Stimulated activated CD4-positive, alpha-beta T cell treated with anti-CD3 and anti-CD28 coated beads, Interleukin-4, amount 100 ng/mL, for 4 hours (primary cell): ENCODE data around the gene VDAC1.
"Not testable (repeated sequence)": the region's sequence is repeated elsewhere in the genome, so short reads cannot be mapped to it uniquely, and the experiment has no call there.

Experiments
- DNase-seq, 2 experiments: peaks; one replicate each; pipeline ENCODE4 v3.0.0-alpha.2; 2020

The VDAC1 gene, protein sequence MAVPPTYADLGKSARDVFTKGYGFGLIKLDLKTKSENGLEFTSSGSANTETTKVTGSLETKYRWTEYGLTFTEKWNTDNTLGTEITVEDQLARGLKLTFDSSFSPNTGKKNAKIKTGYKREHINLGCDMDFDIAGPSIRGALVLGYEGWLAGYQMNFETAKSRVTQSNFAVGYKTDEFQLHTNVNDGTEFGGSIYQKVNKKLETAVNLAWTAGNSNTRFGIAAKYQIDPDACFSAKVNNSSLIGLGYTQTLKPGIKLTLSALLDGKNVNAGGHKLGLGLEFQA

DNA sequence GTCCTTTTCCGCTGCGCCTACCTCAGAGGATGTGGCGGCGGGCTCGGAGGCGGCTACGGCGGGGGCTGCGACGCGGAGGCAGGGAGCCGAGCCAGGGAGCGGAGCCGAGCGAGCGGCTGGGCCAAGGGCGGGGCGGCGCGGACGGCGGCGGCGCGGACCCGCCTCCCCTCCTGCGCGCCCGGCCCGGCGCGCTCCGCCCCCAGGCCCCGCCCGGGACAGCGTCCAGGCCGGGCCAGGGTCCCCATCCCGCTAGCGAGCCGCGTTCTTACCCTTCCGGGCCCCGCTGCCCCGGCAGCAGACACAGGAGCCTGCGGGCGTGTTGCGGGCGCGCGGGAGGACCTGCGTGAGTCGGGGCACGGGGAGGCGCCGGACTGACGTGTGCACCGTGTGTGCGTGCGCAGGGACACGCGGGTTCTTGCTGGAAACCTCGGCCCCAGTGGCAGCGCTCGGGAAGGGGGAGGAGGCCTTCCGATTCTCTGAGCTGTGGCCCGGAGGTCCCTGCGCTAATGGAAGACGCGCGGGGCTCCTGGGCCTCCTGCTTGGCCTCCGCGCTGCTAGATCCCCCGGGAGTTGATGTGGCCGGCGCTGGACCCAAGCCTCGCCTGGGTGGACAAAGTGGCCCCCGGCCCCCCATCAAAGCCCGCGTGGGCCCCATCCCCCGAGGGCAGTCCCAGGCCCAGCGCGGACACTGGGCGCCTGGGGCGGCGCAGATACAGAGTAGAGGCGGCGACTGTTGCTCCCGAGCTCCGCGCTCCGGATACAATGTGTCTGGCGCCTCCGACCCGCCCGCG lies at the start of gene VDAC1:
VDAC1 (minus strand) TSS at position 350 of the 791 bp plus-strand sequence. CDS start 11,963 bp downstream, outside the sequence.
- peak; percentile 74 to 81 for DNase-seq

DNA sequence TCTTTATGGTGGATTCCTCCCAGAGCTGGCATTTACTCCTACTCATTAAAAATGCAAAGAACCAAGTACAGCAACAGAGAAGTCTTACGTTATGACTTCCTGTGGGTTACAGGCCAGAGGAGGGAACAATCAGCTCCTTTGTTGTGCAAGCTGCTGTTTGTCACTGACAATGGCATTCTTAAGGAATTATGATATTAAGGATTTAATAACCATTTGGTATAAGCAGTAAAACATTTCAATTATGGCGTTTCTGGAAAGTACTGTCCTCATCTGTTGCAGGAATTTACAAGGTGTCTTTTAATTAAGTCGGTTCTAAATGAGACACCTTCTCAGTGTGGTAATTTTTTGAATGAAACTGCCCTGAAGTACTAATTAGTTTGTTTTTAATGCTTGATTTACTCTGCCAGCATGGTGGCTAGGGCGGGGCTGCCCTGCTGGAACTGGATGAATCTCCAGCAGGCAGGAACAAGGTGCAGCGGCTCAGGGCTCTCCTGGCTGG lies 49.1 kb upstream of the VDAC1 start:
- no peak for DNase-seq

DNA sequence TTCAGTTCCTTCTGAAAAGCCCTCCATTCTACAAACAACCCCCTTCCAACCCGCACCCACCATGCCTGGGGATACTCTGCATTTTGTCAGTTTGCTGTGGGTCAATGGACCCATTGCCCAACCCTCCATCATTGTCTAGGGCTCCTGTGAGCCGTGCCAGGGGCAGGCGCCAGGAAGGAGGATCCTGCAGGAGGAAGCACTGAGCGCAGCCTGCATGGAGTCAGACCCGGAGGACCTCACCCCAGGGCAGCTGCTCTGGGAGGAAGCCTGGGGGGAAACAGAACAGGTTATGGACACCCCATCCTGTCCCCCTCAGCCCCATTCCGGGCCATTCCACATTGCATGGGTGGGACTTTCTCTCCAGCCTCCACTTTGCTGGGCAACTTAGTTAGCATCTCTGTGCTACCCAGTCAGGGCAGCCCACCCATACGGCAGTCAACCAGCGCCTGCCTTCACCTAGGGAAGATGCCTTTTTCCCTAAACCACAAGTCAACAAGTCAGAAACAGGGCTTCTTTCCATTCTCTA lies 48.6 kb upstream of the VDAC1 start:
- no peak for DNase-seq

DNA sequence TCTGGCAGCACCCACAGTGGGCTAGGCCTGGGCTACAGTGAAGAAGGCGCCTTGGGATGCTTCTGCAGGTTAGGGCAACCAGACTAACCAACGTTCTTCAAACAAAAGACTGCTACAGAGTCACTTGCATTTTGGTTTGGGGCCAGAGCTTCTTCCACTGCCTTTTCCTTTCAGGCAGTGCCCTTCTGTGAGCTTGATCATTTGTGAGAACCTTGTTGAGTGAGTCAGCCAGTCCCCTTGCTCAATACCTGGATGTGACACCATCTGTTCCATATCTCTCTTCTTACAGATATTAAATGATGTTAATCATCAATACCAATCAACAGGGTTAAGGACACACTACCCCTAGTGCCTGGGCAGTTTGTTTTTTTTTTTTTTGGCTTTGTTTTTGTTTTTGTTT lies 46.5 kb upstream of the VDAC1 start:
- DNase-seq = peak in 1 of 2 experiments; percentile 29

DNA sequence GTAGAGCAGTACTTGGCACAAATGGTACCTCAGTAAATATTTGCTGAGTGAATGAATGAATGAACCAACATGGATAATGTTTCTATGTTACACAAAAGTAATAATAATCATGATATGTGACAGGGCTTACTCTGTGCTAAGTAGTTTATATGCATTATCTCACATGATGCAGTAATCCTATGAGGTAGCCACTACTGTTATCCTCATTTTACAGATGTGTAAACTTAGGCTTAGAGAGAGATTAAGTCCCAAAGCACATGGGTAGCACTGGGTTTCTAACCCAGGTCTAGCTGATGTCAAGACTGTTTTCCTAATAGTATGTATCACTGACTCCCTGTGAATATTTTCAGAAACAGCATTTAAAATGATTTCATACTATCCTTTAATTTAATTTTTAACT lies 44.1 kb upstream of the VDAC1 start:
- DNase-seq = no peak

DNA sequence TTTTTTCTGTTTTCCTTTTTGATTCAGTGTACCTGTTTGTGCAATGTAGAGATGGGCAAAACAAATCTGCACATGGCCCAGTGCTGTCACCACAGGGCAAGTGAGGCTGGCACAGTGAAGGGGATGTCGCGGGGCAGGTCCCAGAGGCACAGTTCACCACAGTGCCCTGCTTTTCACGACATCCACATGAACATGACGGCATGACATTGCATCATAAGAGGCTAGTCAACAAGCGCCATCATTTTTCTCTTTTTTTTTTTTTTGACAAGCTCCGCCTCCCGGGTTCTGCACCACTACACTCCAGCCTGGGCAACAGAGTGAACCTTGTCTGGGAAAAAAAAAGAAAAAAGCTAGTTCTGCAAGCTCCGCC lies 42.9 kb upstream of the VDAC1 start:
- no peak for DNase-seq

DNA sequence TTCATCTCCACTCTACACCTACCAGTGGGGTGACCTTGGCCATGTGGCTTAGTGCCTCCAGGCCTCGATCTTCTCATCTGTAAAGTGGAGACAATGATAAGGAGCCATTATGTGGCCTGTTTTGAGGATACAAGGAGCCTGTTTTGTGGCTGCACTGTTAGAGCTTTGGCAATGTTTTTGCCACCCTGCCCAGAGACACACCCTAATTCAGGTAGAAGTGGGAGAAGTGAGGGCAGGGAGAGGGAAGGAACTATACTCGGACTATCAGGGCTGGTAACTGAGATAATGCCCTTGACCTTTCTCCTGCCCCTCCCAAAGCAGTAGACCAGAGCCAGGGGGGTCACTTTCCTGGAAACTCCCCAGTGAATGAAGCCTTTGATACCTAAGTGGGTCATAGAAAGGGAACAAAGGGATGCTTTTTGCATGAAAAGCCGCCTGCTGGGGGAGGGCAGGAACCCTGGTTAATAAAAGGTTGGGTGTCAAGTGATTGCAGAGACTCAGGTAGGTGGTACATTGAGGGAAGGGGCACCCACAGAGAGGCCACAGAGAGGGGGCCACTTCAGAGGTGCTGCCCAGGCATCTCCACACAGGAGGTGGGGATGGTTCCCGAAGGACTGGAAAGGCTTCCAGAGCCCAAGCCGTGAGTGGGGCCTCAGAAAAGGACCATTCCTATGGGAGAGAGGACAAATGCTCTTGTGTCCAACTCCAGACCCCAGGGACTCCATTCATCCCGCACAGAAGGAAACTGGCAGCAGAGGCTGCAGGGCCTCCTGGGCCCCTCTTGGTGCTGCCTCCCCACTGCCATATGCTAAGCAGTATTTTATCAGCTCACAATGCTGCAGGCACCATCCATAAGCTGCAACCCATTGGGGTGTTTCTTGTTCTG lies 42.3 kb upstream of the VDAC1 start:
- DNase-seq = no peak

DNA sequence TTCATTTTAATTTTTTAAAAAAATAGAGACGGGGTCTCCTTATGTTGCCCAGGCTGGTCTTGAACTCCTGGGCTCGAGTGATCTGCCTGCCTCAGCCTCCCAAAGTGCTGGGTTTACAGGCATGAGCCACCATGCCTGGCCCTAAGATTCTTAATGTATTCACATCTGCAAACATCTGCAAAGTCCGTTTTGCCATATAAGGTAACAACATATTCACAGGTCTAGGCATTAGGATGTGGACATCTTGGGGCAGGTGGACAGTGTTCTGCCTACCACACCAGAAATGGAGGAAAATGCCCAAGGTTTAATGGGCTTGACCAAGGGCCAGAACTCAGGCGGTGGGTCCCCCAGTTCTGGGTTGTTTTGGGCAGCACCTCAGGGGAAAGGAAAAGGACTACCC lies 41.6 kb upstream of the VDAC1 start:
- DNase-seq = no peak

DNA sequence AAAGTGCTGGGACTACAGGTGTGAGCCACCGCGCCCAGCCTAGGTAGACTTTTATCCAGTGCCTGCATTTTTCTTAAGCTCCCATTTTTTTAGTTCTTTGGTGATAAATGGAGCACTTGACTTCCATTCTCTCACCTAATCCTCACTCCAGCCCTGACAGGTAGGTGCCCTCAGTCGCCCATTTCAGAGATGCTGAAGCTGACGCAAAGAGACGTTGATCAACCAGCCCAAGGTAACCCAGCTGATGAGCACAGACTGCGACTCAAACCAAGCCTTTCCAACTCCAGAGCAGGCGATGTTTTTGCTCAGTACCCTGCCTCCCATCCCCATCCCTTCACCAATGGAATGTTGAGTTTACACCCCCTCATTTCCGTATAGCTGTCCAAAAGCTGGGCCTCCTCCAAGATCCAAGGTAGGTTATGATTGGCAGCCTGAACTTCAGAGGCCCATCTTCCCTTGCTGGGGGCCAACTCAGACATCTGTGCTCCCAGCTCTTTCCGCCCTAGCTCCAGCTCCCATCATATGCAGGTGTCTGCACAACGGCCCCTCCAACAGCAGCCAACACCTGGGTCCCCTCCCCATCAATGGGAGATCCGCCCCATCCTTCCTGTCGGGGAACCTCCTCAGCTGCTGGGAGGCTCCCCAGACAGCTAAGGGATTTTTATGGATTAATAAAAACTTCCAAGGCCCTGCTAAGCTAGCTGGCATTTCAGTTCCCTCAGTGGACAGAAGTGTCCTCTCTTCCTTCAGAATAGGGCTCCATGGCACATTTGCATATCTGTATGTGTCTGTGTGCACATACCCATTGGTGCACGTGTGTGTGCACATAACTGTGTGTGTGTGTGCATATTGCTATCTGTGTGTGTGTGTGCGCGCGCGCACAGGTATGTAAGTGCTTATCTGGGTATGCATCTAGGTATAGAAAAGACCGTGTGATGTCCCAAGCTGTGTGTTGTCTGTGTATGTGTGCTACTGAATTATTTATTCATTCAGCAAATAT lies 39.3 kb upstream of the VDAC1 start:
- no peak for DNase-seq

DNA sequence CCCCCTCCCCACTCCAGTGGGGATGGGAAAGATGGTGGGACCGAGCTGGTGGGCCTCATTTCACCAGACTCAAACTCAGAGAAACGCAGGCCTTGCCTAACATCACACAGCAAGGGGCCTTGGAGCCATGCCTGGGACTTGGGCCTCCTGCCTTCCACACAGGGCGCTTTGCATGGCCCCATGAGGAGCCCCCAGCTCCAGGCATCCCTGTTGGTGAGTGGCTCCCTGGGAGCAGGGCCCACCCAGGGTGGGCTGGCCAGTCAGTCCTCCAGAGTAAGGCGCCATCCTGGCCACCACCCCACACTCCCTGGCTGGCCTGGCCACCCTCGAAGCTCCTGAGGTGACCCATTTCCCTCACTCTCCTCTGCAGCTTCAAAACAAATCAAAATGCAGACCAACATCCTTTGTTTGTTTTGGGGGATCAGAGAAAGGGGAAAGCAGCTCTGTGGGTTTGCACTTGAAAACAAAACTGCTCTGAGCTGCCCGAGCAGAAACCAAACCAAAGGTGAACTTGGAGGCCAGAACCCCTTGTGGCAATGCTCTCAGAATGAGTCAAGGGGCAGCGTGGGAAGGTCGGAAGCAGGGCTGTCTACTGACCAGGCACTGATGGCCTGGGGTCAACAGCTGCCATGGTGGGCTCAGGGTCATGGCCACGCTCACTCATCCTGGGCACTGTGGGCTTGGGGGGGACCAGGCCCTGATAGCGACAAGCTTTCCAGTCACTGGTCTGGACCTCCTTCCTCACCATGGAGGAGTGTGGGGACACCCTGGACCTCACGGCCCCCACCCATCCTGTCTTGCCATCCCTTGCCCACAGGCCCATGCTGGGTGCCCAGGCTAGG lies 37.0 kb upstream of the VDAC1 start:
- no peak for DNase-seq

DNA sequence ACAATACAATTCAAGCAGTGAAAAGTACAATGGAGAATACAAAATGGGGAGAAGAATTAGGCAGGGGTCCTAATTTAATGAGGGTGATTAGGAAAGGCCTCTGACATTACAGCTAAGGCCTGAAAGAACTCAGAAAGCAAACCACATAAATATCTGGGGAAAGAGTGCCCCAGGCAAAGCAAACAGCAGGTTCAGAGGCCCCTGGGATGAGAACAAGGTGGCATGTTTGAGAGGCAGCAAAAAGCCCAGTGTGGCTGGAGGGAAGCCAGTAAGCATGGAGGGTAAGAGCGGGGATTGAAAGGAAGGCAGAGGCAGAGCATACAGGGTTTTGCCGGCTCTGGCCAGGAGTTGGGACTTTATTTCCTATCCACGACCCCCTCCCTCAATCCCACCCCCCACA lies 33.4 kb upstream of the VDAC1 start:
- DNase-seq = no peak

DNA sequence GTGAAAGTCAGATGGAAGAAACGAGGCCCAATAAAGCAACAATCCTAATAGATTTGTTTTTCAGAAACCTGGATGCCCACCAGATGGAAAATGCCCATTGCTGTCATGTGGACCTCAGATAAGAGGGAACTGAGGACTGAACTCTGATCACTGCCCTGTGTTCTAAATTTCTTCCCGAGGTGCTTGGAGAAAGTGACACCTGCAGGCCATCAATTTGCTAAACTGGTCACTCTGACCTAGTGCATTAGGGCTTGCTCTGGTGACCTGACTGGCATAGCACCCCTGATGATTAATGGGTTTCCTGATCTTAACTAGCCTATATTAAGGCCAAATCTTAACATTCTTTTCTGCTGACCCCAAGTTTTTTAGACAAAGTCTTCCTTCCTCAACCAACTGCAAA lies 32.4 kb upstream of the VDAC1 start:
- DNase-seq = no peak

DNA sequence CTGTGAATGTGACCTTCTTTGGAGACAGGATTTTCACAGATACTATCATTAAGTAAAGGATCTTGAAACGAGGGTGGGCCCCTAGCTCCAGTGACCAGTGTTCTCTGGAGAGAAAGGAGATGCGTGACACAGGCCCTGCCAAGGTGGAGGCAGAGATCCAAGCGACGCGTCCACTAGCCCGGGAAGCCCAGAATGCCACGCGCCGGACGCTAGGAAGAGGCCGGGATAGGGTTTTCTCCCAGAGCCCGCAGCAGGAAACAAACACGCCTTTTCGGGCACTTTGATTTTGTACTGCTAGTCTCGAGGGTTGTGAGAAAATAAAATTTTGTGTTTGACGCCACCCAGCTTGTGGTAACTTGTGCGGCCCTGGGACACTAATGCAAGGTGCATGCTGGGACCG lies 29.6 kb upstream of the VDAC1 start:
- no peak for DNase-seq

DNA sequence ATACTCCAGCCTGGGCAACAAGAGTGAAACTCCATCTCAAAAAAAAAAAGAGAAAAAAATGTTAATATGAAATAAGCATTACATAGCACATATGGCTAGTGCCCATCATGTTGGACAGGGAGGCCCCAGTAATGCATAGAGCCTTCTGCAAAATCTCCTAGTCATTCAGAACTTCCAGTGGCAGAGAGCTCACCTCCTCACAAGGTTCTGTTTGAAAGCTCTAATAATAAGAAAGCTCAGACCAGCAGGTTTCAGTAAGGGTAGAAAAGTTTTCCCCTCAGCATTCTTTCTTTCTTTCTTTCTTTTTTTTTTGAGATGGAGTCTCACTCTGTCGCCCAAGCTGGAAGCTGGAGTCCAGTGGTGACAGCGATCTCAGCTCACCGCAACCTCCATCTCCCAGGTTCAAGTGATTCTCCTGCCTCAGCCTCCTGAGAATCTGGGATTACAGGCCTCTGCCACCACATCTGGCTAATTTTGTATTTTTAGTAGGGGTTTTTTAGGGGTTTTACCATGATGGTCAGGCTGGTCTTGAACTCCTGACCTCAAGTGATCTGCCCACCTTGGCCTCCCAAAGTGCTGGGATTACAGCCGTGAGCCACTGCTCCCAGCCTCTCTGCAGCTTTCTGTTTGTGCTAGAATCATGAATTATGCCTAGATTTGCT lies 25.7 kb upstream of the VDAC1 start:
- not testable (repeated sequence) for DNase-seq

DNA sequence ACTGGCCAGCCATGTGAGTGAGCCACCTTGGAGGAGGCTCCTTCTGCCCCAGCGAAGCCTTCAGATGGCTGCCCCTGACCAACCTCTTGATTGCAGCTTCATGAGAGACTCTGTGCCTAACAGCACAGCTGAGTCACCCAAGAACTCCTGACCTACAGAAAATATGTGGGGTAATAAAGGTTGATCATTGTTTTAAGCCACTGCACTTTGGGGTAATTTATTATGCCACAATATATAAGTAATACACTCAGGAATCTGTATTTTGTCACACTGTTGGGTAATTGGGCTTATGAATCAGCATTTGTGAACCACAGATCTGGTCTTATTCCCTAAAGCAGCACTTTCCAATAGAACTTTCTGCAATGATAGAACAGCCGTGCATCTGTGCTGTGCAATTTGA lies 24.4 kb upstream of the VDAC1 start:
- DNase-seq = no peak

DNA sequence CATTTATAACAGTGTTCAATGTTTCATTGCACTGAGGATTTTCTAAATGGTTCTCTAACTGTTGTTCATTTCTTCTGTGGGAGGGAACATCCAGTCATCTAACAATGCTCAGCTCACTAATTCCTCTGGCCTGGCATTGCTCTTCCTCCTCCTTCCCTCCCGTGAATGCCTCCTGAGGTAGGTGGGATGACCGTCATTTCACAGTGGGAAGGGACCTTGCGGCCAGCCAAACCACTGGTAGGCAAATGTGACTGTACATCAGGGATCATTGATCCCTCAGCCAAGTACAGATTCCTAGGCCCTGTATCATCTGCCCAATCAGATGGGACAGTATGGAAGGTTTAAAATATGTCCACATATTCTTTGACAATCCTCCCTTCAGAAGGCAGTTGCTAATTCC lies 23.7 kb upstream of the VDAC1 start:
- DNase-seq = no peak

DNA sequence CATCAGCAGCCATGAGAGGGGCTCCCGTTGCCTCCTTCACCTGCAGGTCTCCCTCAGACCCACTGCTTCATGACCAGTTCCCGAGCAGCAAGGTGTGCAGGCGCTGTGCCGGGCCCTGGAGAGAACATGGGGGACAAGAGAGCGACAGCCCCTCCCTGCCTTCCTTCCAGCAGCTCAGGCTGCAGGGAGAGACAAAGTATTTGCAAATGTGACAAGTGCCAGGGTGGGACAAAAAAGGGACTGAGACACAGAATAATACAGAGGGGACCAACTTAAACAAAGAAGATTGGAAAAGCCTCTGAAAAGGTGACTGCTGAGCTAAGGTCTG lies 22.5 kb upstream of the VDAC1 start:
- DNase-seq = no peak

DNA sequence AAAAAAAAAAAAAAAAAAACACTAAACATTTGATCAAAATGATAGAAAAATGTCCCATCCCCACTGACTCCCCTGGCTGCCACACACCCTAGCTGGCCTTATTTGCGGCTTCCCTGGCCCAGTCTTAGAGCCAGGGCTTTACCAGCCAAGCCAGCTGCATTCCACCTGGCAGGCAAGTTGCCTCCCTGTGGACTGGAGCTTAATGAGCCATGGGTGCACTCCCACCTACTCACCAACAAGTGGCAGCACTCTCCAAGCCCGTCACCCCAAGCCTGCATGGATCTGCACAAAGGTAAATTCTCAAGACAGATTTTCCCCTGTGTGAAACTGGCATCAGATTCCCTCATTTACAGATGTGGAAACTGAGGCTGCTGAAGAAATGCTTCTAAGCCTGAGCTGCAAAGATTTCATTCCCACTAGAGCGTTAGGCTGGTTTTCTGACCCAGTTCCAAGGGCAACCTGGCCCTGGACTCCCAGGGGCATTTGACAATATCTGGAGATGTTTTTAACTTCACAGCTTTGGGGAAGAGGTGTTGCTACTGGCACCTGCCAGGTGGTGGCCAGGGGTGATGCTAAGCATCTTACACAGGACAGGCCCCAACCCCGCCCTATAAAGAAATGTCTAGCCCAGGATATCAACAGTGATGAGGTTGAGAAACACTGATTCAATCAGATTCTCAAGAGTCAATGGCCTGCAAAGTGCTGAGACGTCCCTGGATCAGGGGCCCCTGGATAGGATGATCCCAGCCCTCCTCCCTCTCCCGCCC lies 21.9 kb upstream of the VDAC1 start:
- DNase-seq = peak; percentile 32 to 47

DNA sequence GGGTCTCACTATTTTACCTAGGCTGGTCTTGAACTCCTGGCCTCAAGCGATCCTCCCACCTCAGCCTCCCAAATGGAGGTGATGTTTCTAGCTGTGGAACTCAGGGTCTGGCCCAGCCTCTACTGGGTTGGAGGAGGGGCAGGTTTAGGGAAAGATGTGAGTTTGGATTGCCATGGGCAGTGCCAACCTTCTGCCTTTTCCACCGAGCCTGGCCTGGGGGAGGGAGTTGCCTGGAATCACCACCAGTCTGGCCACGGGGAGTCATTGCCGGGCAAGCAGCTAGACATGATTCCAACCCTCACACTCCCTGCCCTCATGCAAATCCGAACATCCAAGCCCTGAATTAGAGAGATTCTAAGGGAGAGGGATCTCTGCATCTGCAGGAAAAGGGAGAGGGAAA lies 21.0 kb upstream of the VDAC1 start:
- DNase-seq = no peak

DNA sequence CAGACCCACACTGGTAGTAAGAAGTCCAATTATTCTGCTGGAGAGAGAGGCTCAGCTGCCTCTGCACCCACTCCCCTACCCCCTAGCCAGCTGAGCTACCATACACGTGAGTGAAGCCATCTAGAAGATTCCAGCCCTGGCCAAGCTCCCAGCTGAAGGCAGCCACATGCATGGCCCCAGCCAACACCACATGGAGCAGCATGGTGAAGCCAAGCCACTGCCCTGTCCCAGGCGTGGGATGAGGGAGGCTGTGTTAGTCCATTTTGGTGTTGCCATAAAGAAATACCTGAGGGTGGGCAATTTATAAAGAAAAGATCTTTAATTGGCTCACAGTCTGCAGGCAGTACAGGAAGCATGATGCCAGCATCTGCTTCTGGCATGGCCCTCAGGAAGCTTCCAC lies 20.0 kb upstream of the VDAC1 start:
- DNase-seq = no peak
